Measurements from ENCODE around the gene STAT4.

- TF ChIP-seq, protein P1, sequence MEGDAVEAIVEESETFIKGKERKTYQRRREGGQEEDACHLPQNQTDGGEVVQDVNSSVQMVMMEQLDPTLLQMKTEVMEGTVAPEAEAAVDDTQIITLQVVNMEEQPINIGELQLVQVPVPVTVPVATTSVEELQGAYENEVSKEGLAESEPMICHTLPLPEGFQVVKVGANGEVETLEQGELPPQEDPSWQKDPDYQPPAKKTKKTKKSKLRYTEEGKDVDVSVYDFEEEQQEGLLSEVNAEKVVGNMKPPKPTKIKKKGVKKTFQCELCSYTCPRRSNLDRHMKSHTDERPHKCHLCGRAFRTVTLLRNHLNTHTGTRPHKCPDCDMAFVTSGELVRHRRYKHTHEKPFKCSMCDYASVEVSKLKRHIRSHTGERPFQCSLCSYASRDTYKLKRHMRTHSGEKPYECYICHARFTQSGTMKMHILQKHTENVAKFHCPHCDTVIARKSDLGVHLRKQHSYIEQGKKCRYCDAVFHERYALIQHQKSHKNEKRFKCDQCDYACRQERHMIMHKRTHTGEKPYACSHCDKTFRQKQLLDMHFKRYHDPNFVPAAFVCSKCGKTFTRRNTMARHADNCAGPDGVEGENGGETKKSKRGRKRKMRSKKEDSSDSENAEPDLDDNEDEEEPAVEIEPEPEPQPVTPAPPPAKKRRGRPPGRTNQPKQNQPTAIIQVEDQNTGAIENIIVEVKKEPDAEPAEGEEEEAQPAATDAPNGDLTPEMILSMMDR (IDR thresholded peaks at IDR 0.05) = no peak
- TF ChIP-seq POLR2A (IDR thresholded peaks at IDR 0.05) = no peak
Observed at GRCh38 chr2:190994148-190994547, 156.6 kb downstream of the STAT4 start.

Data from heart left ventricle (tissue), 13 donors.